ENCODE measurements around the gene ADARB2. TPM values are rescaled to one million over a fixed set of nuclear protein-coding genes. Genes with fewer than 3 reads are reported as not detected.
"Not testable (repeated sequence)": the region's sequence is repeated elsewhere in the genome, so short reads cannot be mapped to it uniquely, and the experiment has no call there.

Gene ADARB2
- total RNA-seq, 1 donor from 2014 or later = not detected

DNA sequence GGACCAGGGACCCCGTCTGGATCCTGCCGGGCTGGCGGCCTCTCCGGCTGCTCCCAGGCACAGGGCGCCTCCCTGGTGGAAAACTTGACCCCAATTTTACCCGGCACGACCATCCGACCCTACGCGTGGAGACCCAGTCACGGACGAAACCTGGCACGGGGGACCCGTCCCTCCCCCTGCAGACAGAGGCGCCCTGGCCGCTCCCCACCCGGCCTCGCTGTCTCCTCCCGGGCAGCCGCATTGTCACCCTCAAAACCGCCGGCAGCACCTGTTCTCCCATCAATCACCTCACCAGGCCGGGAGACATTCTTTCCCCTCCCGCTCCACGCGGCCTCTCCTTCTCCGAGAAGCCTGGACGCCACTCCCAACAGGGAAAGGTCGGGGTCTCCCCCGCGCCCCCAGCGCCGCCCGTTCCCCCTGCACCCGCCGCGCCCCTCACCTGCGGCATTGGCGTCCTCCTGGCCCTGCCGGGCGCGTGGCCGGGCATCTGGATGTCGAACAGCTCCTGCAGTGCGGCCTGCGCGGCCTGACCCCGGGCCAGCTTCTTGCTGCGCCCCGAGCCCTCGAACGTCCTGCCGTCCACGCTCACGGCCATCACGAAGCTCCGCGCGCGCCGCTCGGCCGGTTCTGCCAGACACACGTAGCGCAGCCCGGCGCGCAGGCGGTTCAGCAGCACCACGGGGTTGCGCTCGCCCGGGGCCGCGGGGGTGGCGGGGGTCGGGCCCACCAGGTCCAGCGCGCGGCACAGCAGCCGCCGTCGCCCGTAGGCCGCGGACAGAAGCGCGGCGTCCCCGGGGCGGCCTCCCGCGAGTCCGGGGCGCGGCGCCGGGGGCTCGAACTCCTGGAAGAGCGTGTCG, 374.5 kb downstream of the ADARB2 start:
- DNase-seq (ENCODE audit: low read depth, low spot score) = no peak

GRCh38 chr10:1361411-1362105, 375.8 kb downstream of the ADARB2 start:
- no peak for DNase-seq (ENCODE audit: low read depth, low spot score)

DNA sequence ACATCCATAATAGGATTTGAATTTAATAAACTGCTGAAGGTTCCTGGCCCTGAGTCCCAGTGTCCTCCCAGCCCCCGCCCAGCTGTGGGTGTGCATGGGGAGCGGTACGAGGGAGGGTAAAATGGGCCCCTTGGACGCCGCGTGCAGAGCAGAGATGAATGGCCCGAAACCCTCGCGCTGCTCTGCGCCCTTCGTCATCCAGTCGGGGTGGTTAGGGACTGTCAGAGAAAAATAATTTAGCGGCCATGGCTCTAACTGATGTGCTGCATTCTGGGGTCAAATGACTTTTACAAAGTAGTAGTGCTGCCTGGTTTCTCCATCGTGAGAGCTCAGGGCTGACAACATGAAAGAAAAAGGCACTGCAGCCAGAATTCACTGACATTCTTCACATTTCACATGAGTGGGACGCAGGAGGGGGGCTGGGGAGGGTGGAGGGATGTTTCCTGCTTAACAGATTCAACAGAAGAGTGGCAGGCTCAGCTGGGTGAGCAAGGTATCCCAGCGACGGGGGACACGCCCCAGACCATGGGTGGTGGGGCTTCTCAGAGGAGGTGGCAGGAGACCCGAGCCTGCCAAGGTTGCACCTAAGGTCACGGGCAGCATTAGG, 376.7 kb downstream of the ADARB2 start:
- no peak for DNase-seq (ENCODE audit: low read depth, low spot score)

DNA sequence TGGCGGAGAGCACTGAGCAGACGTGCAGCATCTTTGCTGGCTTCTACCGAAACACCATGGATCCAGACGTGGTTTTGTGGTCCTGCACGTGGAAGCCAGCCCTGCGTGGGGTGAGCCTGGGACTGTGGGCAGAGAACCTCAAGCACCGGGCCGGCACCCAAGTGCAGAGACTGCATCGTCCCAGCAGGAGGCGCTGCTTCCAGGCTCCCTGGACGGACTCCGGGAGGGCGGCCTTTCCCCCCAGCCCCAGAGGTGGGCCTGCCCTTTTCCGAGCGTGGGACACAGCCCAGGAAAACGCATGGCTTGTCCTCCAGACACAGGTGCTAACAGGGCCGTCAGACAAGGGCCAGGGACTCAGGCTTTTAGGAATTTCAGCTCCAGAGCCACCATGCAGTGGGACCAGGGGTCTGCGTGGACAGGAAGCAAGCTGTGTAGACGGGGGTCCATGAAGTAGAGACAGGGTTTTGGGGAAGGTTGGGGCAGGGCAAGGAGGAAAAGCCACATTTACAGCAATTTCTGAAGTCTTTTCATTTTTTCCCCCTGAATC, 377.2 kb downstream of the ADARB2 start:
- DNase-seq (ENCODE audit: low read depth, low spot score) = no peak

DNA sequence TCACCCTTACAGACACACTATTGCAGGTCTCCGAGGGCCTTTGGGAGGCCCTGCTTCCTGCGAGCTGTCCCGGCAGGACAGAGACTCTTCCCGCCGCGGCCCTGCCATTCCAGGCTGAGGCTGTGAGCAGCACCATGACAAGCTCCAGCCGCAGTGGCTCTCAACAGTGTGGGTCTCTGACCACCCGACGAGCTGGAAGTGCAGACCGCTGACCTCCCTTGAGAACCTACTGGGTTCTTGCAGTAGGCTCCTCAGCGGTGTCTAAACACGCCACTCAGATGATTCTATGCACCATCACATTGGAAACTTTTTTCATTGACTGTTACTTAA, 377.7 kb downstream of the ADARB2 start:
- DNase-seq (ENCODE audit: low read depth, low spot score) = no peak

GRCh38 chr10:1358860-1359625, 378.3 kb downstream of the ADARB2 start:
- no peak for DNase-seq (ENCODE audit: low read depth, low spot score)

DNA sequence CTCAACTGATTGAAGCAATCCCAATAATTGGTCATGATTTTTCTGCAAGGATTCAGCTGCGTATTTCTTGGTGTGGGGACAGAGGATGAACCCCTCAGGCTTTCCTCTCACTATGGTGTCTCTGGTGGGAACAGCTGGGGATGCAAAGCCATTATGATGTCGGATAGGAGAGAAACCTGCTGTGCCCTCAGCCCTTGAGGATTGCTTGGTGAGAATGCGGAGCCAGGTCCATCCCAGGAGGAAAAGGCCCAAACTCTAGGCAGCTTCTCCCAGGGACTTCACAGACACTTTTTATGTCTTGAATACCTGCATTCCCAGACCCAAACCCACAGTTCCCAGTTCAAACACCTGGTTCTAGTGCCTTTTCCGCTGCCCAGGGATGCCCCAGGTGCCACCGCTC, 379.2 kb downstream of the ADARB2 start:
- no peak for DNase-seq (ENCODE audit: low read depth, low spot score)

DNA sequence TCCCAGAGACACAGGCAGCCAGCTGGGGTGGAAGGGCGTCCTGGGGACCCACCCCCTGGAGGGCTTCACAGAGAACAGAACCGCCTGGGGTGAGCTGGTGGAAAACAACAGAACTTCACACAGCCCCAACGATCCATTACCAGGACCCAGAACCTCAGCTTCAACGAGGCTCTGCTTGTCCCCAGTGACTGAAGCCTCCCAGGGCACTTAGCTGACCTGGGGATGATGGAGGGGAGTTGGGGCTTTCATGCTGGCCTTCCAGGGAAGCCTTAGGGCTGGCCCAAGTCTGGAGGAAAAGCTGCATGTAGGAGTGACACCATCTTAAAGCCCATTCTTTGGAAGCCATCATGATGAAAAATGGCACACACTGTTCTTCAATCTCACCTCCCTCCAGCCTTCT, 381.0 kb downstream of the ADARB2 start:
- DNase-seq (ENCODE audit: low read depth, low spot score) = no peak

- DNase-seq (ENCODE audit: low read depth, low spot score) = no peak
Observed at GRCh38 chr10:1354809-1355710, 382.3 kb downstream of the ADARB2 start.

DNA sequence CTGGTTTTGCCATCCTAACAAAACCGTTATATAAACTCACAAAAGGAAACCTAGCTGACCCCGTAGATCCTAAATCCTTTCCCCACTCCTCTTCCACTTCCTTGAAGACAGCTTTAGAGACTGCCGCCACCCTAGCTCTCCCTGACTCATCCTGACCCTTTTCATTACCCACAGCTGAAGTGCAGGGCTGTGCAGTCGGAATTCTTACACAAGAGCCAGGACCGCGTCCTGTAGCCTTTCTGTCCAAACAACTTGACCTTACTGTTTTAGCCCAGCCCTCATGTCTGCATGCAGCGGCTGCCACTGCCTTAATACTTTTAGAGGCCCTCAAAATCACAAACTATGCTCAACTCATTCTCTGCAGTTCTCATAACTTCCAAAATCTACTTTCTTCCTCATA, 385.0 kb downstream of the ADARB2 start:
- DNase-seq (ENCODE audit: low read depth, low spot score) = not testable (repeated sequence)

DNA sequence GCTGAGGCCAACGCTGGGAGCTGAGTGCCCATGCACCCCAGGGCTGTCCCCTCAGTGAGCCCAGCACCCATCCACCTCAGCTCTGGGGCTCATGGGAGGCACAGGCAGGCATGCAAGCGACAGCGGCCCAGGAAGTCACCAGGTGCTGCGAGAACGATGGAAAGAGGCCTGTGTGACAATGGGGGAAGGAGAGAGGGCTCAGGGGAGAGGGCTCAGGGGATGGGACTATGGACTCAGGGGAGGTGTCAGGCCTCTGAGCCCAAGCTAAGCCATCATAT, 388.6 kb downstream of the ADARB2 start:
- DNase-seq (ENCODE audit: low read depth, low spot score) = no peak

- no peak for DNase-seq (ENCODE audit: low read depth, low spot score)
Observed at GRCh38 chr10:1347962-1348772, 389.2 kb downstream of the ADARB2 start.

DNA sequence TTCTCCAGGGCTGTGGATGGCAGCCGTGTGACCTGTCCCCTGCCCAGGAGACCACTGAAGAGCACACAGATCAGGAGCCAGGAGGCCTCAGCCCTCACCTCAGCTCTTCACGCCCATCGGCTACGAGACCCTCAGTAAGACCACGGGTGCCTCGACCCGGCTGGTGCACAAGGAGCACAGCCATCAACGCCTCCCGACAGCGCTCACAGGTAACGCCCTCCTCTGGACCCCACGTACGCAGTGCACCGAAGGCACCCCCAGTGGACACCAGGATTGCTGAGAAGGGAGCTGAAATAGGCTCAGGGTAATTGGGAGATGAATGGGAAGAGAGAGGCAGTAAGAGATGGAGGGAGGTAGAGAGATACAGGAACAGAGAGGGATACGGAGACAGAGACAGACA, 389.8 kb downstream of the ADARB2 start:
- no peak for DNase-seq (ENCODE audit: low read depth, low spot score)

- DNase-seq (ENCODE audit: low read depth, low spot score) = no peak
Observed at GRCh38 chr10:1346201-1346600, 391.1 kb downstream of the ADARB2 start.

- DNase-seq (ENCODE audit: low read depth, low spot score) = no peak
Observed at GRCh38 chr10:1345368-1345767, 392.0 kb downstream of the ADARB2 start.

DNA sequence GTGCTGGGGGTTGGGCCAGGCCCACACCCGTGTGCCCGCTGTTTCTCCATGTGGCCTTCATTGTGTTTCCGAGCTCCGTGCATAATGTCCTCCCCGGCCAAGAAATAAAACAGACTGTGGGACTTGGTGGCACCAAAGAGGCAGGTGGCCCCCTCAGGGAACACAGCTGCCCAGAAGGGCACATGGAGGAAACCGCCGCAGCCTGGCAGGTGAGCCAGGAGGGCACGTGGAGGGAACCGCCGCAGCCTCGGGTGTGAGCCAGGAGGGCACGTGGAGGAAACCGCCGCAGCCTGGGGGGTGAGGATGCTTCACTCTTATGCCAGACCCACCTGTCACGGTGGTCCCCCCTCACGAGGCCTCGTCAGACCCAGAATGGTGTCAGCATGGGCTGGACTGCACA, 392.5 kb downstream of the ADARB2 start:
- DNase-seq (ENCODE audit: low read depth, low spot score) = no peak

DNA sequence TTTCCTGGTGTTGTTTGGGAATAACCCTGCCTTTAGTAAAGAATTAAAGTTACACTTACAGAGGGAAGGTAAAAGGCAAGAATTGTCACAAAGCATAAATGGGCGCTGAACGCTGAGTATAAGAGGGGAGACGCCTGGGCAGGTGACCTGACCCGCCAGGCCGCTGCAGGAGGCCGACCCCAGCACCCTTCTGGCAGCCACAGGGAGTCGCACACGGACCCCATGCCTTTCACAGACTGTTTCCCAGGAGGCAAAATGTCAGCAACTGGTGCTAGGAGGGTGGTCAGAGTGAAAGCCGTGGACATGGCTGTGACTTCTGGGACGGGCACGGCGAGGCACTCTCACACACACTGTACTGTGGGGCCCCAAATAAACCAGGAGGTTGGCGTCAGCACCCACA, 392.9 kb downstream of the ADARB2 start:
- DNase-seq (ENCODE audit: low read depth, low spot score) = no peak

DNA sequence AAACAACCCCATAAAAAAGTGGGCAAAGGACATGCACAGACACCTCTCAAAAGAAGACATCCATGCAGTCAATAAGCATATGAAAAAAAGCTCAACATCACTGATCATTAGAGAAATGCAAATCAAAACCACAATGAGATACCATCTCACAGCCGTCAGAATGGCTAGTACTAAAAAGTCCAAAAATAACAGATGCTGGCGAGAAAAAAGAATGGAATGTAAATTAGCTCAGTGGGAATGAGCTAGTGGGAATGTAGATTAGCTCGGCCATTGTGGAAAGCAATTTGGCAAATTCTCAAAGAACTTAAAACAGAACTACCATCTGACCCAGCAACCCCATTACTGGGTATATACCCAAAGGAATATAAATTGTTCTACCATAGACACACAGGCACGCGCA, 394.1 kb downstream of the ADARB2 start:
- no peak for DNase-seq (ENCODE audit: low read depth, low spot score)

- not testable (repeated sequence) for DNase-seq (ENCODE audit: low read depth, low spot score)
Observed at GRCh38 chr10:1341052-1341451, 396.3 kb downstream of the ADARB2 start.

DNA sequence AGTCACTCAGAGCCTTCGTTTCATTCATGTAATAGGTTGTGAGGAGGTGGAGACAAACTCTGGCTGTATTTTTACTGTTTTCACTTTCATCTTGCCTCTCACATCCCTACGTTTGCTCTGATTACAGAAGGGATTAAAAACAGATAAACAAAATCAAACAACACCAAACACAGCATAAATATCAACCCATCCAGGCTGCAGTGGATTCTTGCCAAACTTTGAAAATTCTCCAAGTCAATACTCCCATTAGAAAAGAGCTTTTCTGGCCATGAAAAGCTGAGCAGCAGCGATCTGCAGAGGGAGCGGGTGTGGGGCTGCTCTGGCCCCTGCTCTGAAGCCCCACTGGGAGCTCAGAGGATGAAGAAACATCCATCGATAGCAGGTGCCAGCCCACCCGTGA, 397.9 kb downstream of the ADARB2 start:
- no peak for DNase-seq (ENCODE audit: low read depth, low spot score)
